SKM-1 (cell line): ENCODE results near the gene ZNF593.

Experiments used
- DNase-seq: peaks from one replicate; lab custom pipeline; 2025; ENCODE audit not compliant: unreplicated experiment; lab: John Stamatoyannopoulos, UW

ZNF593 gene

DNA sequence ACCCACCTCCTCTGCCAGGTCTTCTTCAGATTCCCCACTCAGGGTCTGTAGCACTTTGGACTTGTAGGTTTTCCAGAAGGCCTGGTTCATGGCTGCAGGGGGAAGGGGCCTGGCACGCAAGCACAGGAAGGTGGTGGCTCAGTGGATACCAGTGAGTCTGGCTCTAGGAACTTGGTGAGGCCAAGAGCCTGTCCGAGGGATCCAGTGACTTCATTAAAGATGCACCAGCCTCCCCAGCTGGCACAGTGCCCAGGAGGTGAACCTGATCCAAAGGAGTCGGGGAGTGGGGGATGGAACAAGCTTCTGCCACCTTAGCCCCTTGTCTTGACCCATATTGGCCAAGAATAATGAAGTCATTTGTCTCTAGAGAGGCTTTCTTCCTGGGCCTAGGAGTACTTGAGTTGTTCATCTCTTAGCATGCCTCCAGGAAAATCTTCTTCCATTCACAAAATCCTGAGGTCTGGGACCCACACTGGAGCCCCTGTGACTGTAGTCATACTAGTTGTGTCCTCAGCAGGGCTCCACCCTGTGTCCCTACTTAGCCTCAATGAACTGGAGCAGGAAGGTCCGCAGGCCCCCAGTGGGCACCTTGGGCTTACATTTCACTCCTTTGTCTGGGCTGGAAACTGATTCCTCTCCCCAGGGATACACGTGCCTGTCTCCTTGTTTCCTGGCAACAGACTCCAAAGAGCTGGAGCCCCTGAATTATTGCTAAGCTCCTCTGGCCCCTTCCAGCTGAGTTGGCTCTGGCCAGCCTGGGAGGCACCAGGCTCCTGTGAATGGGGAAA, 1.1 kb upstream of the ZNF593 start, which contains the start of gene C1orf232:
TSS of gene C1orf232 (minus strand) at position 554 of the 788 bp plus-strand sequence. CDS start at position 90, 464 bp downstream.
- DNase-seq: no peak

DNA sequence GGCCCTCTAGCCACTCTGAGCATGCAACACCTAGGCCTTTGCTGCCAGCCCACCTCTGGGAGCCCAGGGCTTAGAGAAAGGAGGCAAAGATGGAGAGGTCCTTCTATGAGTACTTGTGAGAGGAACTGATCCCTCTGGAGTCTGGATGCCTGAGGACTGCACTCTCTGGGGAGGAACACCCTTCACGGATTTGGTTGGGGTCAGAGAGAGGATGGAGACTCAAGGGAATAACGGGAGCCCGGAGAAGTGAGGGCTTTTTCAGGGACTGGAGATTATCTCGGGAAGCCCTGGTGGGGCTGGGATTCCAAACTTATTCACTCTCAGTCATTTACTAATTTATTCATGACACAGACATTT, 532 bp upstream of the ZNF593 start:
- no peak for DNase-seq

DNA sequence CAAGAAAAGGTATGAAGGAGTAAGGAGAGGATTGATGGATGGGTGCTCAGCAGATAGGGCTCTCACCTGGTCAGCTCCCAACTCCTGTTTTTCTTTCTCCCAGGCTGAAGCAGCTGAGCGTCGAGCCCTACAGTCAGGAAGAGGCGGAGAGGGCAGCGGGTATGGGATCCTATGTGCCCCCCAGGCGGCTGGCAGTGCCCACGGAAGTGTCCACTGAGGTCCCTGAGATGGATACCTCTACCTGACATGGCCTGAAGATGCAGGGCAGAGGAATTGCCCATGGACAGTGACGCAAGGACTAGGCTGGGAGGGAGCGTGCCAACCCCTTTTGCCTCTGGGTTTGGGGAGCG, 739 bp downstream of the ZNF593 start:
- no peak for DNase-seq

GRCh38 chr1:26171084-26172072, 1.7 kb downstream of the ZNF593 start, which contains the start of gene ZNF593OS:
TSS of gene ZNF593OS (minus strand) at chr1:26171832. CDS start at chr1:26171661, 171 bp downstream.
- no peak for DNase-seq

GRCh38 chr1:26175346-26175745, 5.6 kb downstream of the ZNF593 start:
- no peak for DNase-seq

- DNase-seq: no peak
Measured at GRCh38 chr1:26177182-26177684, 7.5 kb downstream of the ZNF593 start, which contains the start of gene CNKSR1. TSS of gene CNKSR1 (plus strand) at chr1:26177491. CDS start at chr1:26177548, 57 bp downstream.

- DNase-seq: no peak
Measured at GRCh38 chr1:26180010-26180506, 10.3 kb downstream of the ZNF593 start.

- no peak for DNase-seq
Measured at GRCh38 chr1:26181586-26182382, 12.1 kb downstream of the ZNF593 start.

DNA sequence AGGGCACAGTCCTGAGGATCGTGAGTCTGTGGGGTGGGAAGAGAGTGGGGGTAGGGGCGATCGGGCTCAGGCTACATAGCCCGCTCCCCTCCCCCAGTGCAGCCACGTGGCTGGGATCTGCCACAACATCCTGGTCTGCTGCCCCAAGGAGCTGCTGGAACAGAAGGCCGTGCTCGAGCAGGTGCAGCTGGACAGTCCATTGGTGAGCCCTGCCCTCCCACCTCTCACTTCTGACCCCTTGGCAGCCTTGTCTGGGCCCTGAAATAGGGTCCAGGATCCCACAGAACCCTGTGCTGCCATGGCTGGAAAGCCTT, 12.6 kb downstream of the ZNF593 start:
- DNase-seq: no peak

- DNase-seq: no peak
Measured at GRCh38 chr1:26184086-26184485, 14.4 kb downstream of the ZNF593 start.

DNA sequence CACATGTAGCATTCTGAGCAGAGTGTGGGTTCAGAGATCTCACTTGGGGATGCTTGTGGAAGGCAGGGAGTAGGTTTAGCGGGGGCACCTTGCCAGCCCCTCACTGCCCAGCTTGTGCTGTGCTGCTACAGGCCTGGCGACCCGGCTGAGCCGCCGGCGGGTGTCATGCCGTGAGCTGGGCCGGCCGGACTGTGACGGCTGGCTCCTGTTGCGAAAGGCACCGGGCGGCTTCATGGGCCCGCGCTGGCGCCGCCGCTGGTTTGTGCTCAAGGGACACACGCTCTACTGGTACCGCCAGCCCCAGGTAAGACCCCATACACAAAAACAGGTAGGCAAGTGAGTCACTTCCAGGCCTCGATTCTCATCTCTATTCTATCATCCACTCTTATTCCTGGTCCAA, 15.2 kb downstream of the ZNF593 start:
- no peak for DNase-seq

DNA sequence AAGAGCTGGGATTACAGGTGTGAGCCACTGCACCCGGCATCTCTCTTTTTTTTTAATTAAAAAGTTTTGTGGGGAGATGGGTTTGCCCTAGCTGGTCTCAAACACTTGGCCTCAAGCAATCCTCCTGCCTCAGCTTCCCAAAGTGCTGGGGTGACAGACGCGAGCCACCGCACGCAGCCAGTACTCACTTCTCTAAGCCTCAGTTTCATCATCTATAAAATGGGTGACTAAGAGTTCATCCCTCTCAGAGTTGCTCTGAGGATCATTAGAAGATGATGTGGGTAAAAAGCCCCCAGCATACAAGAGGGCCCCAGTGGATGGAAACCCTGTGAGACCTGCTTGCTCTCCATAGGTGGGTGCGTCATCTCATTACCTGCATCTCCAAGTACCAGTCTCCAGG, 18.2 kb downstream of the ZNF593 start:
- no peak for DNase-seq

GRCh38 chr1:26188477-26188876, 18.8 kb downstream of the ZNF593 start:
- DNase-seq: no peak

GRCh38 chr1:26189331-26189730, 19.6 kb downstream of the ZNF593 start:
- DNase-seq: no peak

DNA sequence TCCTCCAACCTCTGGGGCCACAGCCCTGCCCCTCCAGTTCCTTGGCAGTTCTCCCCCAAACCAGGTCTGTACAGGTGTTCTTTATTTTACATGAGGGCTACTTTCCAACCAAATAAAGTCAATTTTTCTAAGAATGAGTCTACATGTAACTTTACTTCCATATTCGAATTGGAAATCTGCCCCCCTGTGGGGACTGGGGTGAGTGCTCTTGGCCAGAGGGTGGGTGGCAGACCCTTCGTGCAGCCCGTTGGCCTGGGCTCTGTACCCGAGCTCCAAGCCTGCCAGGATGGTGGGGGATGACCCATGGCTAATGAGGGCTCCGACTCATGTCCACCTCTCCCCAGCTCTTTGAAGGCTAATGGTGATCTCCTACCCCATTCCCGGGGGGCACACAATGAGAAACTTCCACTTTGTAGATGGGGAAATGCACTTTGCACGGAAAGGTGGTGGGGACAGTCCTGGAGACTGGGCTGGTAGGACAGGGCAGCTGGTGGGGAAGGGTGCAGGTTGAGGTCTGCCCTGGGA, 20.1 kb downstream of the ZNF593 start:
- no peak for DNase-seq

DNA sequence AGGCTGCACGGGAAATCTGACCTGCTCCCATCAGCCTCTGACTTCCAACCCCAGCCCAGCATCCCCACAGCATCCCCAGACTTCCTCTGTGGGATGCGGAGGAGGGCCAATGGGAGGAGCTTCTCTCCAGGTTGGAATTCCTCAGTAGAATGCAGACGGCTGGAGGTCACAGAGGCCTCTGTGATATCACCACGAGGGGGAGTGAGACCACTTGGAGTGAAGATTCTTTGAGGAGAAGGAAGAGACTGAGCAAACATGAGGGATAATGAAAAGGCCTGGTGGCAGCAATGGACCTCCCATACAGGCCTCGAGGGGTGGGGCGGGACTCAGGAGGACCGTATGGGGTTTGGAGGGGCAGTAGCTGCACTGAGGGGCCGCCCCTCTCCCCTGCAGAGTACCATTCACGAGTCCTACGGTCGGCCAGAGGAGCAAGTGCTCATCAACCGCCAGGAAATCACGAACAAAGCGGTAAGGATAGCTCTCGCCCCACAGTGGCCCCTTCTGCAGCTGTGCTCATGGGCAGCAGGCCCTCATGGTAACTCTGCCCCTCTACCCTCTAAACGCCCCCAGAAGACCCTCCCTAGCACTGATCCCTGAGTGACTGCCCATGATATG, 20.8 kb downstream of the ZNF593 start, which contains the start of gene CATSPER4:
TSS of gene CATSPER4 (plus strand) at position 230 of the 615 bp plus-strand sequence. CDS start at position 256, 26 bp downstream.
- DNase-seq: no peak

- DNase-seq: no peak
Measured at GRCh38 chr1:26191739-26192138, 22.0 kb downstream of the ZNF593 start.

- no peak for DNase-seq
Measured at GRCh38 chr1:26195805-26196204, 26.1 kb downstream of the ZNF593 start.

- no peak for DNase-seq
Measured at GRCh38 chr1:26197301-26197700, 27.6 kb downstream of the ZNF593 start.

DNA sequence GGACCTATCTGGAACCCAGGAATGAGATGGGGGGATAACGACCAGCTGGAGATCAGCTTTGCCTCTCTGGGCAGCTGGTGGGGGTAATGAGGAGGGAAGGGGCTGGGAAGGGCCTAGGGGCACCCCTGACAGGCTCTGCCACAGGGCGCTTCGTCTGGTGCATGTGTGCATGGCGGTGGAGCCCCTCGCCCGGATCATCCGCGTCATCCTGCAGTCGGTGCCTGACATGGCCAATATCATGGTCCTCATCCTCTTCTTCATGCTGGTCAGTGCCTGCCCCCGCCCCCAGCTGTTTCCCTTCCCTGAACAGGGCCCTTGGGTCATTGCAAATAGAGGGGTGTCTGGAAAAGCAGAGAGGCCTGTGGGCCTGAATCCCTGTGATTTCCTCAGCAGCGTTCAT, 28.1 kb downstream of the ZNF593 start:
- DNase-seq: no peak
